ENCODE data around the gene TAF4.

The TAF4 gene

DNA sequence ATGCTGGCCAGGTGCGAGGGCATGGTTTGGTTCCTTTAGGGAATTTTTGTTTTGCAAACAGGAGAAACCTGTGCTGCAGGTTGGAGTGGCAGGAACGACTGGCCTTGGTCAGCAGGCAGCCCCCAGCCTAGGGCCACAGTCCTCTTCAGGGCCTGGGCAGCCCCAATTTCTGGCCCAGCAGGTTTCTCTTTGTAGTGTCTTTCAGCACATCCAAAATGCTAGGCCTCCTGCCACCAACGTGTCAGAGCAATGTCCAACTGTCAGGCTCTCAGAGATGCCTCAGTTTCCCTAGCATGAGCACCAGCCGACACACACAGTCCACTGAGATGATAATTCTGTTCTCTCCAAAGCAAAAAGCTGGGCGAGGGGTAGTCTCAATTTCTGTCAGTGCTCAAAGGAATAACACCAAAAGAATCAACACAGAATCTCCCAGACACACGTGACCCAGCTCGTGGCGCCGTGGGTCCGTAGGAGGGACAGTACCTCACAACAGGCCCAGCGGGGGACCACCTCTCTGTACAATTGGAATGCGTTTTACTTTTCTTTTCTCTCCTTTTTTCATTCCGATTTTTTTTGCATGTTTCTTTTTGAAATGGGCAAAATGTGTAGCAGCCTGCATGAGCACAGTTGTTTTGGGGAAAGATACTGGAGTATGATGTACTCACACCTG is 125.9 kb downstream of the TAF4 start:
- FAIRE-seq, result no peak

DNA sequence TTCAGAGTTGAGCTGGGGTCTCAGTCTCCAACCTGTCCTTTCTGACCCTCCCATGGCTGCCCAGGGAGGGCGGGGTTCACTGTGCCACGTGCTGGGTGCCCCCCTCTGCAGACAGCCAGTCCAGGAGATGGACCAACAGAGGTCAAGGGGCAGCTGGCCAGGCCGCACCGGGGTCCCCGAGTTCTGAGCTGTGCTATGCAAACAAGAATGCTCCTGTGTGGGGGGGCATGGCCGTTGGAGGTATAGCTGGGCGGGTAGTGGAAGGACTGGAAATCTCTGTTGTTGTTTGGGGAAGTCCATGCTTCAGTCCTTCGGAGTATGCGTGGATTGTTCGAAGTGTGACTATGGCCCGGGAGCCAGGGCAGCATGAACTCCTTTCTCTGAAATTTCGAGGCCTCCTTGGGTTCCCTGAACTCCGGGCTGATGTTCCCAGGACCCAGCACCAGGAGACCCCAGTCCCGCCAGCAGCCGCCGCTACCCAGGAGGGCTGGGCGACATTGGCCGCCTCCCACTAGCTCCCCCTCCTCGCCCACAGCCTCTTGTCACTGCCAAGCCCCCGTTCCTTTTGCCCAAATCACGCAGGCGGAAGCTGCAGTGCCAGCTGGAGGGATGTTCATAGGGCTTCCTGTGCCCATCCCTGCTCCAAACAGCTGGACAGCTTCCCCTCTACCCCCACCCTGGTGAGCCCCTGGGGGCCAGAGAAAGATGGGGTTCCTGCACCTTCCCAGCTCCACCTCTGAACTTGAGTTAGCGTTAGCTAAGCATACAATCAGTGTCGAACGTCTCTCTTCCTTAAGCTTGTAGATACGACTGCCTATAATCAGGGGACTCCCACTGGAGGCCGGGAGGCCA is 126.6 kb downstream of the TAF4 start:
- no peak for FAIRE-seq

DNA sequence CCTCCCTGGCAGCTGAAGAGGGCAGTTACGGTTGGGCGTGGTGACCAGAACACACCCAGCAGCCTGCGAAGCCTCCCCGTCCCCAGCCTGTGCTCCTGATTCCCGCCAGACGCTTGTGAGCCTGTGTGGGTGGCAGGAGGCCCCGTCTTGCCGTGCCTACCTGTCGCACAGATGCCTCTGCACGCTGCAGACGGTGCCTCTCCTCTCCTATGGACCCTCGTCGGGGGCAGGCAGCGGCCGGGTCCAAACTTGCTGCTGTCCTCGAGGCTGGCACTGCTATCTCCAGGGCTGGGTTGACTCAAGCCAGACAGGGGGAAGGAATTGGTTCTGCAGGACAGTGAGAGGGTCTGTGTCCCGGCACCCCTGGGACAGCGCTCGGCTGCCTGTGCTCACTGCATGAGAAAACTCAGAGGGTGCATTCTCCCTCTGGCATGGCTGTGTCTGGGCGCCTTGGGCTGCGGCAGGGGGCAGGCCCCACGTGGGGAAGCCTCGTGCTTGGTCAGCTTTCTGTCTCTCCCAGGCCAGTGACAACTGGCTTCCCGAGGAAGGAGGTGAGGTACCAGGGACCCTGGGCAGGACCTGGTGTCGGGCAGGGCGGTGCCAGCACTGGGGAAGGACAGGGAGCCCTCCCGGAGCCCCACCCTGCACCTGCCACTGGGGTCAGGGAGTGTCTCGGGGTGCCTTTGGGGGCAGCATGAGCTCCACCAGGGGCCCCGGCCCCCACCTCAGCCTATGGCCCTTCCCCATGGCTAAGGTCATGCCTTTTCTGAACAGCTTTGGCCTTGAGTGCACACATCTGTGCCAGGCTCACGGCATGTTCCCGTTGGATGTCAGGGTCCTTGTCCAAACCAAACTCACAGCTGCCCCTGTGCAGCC is 127.5 kb downstream of the TAF4 start:
- FAIRE-seq, result no peak

DNA sequence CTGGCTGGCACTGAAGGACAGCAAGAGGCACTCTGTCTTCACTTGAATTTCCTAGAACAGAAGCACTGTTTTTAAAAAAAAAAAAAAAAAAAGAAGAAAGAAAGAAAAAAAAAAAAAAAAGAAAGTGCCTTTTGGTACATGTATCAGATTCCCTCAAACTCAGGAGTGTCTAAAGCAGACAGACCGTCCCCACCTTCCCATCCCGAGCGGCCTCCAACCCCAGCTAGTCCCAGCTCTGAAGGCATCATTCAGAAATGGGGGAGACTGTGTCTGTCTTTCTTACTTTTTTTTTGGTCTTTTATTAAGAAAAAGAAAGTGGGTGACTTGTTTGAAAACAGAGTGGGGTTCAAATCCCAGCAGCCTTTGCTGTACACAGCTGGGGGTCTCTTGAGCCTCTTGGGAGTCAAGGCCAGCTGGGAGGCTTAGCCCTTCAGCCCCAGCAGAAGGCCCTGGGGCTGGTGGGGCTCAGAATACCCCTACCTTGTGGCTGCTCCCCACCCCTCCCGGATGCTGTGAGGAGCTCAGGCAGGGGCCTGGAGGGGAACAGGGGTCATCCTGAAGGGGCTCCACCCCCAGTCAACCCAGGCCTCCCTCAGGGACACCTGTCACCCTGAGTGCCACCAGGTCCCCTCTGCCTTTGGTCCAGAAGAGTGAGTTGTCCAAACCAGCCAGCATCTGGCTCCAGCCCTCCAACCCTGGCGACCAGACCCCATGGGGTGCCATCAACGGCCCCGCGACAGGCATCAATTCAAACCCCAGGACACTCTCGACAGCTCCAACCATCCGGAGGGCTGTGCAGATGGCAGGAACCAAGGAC is 128.3 kb downstream of the TAF4 start:
- no peak for FAIRE-seq

DNA sequence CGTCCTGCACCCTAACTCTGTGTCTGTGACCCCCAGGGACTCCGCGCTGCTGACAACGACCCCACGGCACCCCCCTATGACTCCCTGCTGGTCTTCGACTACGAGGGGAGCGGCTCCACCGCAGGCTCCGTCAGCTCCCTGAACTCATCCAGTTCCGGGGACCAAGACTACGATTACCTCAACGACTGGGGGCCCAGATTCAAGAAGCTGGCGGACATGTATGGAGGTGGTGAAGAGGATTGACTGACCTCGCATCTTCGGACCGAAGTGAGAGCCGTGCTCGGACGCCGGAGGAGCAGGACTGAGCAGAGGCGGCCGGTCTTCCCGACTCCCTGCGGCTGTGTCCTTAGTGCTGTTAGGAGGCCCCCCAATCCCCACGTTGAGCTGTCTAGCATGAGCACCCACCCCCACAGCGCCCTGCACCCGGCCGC is 129.0 kb downstream of the TAF4 start:
- no peak for FAIRE-seq

DNA sequence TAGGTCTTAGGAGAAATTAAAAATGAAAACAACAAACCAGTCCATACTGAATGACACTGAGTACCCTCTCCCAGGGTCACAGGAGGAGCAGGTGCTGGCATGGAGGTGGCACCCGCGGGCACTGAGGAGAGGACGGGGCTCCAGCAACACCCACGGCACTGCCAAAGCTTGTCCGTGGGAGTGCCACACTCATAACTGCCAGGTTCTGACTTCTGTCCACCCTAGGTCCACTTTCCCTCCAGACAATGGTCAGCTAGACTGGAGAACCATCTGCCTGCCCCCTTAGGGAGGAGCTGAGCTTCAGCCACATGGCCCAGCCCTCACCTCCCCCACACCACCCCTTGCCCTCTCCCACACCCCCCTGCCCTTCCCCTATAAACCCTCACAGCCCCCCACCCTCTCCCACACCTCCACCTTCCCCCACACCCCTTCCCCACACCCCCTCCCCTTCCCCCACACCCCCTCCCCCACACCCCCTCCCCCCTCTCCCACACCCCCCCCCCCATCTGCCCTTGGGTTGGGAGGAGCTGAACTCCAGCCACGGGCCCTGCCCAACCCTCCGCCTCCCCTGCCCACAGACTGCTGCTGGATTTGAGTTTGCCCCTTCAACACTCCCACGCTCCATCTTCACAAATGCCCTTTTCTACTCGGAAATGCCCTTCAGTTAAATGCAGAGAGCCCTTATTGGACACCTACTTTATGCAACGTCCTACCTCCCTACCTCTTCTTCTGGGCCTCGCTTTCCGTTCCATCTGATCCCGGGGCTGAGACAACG is 129.6 kb downstream of the TAF4 start:
- FAIRE-seq, result no peak

DNA sequence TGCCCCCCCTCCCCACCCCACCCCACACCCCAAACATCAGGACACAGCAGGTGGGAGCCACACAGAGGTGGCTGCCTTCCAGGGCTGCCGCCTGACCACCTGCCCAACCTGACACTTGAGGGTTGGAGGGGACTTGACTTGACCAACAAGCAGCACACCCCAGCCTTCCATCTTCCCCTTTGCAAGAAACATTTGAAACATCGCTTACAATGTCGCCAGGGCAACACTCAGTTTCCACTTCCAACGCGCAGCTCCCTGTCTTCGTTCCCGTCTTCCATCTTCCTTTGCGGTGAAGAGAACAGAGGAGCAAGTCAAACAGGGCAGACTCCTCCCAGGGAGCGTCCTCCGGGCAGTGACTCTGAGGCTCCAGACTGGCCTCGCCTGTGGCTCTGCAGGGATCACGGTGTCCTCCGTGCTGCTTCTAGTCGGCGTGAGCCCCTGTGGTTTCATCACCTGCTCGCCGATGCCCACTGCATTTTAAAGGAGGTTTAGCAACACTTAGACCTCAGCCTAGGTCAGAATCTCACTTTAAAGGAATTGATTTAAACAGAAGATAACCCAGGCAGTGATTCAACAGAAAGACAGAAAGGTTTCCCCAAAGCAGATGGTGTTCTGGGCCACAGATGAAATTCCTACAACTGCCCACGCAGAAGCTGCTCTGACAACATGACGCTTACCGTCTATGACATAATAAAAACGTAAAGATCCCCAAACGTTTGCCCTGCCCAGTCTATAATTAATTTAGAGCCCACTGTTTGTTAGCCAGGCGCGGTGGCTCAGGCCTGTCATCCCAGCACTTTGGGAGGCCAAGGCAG is 130.8 kb downstream of the TAF4 start:
- no peak for FAIRE-seq

DNA sequence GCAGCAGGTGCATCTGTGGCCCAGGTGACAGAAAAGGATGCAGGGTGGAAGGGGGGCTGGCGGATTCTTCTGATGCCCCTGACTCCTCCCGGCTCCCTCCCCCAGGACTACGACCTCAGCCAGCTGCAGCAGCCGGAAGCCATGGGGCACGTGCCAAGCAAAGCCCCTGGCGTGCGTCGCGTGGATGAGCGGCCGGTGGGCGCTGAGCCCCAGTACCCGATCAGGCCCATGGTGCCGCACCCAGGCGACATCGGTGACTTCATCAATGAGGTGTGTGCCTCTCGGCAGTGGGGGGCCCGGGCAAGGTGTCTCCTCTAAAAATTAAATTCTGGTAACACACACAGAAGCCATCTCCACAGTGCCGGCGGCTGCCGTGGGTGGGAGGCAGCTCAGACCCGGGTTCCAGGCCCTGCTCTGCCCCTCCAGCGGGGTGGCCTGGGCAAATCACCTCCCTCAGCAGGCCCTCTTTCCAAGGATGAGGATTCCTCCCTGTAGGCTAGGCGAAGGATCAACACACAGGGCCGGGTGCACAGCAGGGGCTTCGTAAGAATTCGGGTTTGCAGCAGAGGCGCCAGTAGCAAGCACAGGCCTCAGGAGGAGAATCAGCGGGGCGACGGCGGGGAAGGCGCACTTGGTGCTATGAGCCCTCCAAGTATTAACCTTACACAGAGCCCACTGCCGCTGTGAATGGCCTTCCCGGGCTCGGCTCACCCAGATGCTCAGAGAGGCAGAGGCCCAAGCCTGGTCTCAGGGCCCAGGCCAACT is 131.5 kb downstream of the TAF4 start:
- no peak for FAIRE-seq

DNA sequence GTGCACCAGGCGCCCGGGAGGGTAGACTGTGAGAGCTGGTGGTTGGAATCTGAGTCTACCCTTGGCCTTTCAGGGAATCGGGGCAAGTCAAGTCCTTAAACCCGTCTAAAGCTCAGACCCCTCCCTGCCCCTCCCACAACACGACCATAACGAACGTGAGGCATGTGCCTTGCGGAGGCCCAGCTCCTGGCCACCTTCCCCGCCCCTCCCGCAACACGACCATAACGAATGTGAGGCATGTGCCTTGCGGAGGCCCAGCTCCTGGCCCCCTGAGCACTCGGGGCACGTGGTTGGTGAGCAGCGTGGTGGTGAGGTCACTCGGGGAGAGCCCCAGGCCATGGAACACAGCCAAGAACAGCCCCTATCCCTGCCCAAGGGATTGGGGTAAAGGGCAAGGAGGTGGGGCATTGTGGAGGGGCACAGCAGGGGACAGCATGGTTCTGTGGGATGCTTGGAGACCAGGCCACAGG is 132.2 kb downstream of the TAF4 start:
- no peak for FAIRE-seq

DNA sequence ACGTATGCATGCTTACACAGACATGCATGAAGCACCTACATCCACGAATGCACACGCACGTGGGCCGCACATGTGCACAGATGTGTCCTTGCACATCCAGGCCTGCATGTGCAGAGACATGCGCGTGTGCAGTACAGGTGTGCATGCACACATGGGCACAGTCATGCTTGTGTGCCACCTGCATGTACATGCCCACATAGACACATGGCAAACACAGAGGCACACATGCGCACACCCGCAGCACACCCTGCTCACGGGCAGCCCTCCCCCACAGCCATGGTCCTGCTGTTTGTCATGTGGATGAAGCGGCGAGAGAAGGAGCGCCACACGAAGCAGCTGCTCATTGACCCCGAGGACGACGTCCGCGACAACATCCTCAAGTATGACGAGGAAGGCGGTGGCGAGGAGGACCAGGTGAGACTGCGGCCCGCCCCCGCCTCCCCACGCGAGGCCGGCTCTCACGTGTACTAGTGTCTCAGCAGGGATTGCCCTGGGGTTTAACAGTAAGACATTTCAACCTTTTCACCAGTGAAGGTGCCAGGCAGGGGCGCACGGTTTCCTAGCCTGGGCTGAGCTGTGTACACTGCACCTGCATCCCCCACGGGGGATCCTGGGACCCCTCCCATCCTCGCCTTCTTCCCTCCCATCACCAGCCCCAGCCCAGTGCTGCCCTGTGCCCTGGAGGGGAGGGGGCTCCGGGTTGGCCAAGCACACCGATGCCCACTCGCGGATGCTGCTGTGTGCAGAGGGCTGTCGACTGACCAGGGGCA is 132.8 kb downstream of the TAF4 start:
- no peak for FAIRE-seq

DNA sequence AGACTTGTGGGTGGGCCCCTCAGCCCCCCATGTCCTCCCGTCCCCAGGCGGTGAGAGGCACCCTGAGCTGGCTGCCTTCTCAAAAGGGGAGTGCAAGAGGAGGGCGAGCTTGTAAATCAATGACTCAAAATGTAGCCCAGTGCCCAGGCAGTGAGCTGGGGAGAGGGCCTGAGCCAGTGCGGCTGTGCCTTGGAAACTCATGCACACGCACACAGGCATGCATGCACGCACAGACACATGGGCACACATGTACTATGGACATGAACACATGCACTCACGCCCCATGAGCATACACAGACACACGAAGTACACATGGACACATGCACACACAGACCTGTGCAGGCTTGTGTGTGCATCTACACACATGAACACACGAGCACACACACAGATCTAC is 133.5 kb downstream of the TAF4 start:
- no peak for FAIRE-seq

DNA sequence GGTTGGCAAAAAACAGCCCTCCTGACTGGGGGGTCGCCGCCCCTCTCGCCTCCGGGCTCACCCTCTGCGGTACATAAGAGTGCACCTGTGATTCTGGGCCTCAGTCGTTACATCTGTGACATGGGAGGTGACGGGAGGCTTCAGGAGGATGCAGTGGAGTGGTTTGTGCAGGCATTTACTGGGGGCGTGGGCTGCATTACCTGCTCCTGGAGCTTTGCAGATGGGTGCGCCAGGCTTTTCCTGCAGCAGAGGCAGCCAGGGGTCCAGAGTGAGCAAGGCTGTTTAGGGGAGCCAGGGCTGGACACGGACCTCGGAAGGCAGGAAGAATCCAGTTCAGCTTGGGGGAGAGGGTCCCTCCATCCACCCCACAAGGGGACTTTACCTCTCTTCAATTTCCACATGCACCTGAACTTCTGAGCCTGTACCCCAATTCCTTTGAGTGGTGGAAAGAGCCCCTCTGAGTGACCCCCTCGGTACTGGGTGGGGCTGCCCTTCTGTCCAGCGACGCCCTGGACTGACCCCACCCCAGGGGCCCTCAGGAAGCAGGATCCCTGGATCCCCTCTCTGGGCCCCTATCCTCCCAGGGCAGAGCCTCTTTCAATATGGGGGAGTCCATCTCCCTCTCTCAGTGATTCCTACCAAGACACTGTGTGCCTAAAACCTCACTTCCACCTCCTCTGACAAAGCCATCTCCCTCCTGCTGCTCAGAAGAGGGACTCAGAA is 134.0 kb downstream of the TAF4 start:
- FAIRE-seq, result no peak

DNA sequence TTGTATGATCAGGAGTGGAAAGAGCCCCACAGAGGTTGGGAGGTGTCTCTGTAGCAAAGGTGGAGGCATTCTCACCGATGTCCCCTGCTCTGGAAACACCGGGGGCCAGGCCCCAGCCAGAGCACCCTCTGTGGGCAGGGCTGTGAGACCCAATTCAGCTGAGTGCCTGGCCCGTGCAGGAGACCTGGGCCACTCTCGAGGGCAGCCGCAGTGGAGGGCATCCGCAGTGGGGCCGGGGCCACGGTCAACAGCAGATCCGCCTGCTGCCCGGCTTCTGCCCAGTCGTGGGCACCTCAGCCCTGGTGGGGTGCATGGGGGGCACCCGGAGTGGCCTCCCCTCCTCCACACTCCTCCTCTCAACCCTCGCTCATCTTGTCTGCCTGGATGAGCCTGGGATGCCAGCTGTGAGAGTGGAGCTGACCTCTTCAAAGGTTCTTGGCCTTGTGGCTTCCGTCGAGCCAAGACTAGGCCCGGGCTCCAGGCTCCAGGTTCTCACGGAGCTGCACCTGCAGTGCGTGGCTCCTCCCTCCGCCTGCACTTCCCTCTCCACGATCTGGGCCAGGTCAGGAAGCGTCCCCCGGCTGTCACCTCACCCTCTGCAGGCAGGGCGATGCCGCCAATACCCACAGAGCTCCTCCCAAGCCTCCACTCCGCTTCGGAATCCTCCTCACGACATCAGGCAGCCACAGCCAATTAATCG is 134.8 kb downstream of the TAF4 start:
- no peak for FAIRE-seq

DNA sequence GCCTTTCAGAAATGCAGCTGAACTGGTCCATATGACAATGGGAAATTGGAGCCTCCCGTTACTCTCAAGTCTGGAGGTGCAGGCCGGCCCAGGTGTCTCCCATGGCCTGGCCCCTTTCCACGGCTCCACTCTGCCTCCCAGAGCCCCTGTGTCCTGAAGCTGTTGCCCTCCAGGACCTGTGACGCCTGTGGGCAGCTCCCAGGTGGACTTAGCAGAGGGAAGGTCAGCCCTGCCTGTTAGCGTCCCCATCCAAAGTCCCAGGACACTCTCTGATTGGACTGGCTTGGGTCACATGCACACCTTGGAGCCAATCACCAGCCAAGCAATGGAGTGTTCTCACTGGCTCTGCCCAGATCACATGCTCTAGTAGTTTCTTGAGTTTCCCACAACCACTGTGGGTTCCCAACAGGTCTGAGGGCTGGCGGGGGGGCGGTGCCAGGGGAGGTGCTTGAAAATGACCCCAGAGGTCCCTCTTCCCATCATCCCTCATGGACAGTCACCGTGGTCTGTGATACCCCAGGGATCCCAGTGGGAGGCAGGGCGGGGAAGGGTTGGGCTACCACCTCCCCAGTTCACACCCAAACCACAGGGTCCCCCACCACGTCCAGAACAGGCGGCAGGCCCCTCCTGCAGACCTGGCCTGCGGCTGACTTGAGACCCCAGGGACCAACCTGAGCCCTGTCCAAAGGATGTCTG is 135.6 kb downstream of the TAF4 start:
- no peak for FAIRE-seq

DNA sequence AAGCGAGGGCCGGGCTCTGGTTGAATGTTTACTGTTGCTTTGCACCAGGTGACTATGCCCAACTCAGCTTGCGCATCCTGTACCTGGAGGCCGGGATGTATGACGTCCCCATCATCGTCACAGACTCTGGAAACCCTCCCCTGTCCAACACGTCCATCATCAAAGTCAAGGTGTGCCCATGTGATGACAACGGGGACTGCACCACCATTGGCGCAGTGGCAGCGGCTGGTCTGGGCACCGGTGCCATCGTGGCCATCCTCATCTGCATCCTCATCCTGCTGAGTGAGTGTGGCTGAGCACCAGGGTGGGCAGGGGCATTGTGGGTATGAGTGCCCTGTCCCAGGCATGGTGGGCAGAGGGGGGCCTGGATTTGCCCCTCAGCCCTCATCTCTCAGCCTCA is 136.1 kb downstream of the TAF4 start:
- no peak for FAIRE-seq

DNA sequence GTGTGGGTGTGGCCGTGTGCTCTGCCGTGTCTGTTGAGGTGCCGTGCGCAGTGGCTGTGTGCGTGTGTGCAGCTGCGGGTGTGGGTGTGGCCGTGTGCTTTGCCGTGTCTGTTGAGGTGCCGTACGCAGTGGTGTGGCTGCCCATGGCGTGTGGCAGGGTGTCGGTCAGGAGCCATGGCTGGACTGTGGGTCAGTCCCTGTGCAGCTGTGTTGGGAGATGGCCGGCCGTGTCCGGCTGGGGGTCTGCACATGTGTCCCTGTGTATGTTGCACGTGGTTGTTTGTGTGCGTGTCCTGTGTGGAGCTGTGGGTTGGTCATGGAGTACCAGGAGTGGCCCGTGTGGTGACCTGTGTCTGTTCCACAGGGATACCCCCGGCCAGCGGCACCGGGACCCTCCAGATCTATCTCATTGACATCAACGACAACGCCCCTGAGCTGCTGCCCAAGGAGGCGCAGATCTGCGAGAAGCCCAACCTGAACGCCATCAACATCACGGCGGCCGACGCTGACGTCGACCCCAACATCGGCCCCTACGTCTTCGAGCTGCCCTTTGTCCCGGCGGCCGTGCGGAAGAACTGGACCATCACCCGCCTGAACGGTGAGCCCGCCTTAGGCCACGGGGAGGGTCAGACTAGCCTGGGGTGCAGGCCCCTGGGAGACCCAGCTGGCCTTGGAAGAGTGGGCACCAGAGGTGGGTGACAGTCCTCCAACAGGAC is 137.7 kb downstream of the TAF4 start:
- no peak for FAIRE-seq
